Fibroblast of pulmonary artery (primary cell): ENCODE measurements around the gene BAHCC1.

Source experiments
- DNase-seq: peaks from one replicate; pipeline ENCODE4 v3.0.0-alpha.2; 2010; ENCODE audit warnings: low read depth
- H3K4me3 ChIP-seq: replicated peaks from 2 replicates; pipeline ENCODE4 v1.5.1; 2011; ENCODE audit warnings: low read depth, mild to moderate bottlenecking, control low read depth, low read length, moderate library complexity
- CTCF ChIP-seq: IDR thresholded peaks from 2 replicates; pipeline ENCODE4 v1.5.1; 2011; ENCODE audit warnings: mild to moderate bottlenecking, control low read depth, low read length, inconsistent platforms; ENCODE audit errors: missing control alignments

The BAHCC1 gene

DNA sequence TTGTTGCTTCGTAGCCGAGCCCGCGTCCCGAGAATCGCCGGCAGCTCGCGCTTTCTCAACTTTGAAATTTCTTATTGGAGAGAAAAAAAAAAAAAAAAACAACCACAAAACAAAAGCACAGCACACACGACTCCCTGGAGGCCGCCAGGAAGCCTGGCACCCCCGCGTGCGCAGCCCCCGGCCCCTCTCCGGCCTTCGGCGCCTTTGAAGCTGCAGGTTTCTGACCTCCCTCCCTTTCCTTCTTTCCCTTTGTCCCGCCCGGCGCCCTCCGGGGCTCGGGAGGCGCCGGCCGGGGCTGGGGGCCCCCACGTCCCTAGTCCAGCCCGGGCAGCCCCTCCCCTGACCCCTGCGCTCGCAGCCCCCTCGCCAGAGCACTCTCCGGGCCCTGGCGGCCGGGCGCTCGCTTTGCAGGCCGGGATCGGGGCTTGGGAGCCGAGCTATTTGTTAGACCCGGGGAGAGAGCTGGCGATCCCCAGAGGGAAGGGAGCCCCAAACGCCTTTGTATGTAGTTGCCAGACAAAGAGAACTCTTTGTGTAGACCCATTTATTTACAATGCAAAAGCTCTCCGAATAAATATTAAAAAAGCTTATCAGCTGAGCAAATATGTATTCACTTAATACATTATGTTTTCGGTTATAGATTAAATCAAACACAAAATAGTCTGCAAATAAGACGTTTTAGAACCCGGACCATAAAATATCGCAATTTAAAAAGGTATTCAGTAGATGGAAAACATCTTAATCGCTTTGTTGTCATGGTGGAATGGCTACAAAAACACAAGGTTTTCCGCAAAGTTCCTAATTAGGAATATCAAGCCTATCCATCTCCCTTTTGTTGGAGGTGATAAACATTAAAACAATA is 2.3 kb downstream of the BAHCC1 start:
- peak overlapping the region; percentile 71 for H3K4me3 ChIP-seq
- no peak for TF ChIP-seq CTCF
- DNase-seq = peak; percentile 70

DNA sequence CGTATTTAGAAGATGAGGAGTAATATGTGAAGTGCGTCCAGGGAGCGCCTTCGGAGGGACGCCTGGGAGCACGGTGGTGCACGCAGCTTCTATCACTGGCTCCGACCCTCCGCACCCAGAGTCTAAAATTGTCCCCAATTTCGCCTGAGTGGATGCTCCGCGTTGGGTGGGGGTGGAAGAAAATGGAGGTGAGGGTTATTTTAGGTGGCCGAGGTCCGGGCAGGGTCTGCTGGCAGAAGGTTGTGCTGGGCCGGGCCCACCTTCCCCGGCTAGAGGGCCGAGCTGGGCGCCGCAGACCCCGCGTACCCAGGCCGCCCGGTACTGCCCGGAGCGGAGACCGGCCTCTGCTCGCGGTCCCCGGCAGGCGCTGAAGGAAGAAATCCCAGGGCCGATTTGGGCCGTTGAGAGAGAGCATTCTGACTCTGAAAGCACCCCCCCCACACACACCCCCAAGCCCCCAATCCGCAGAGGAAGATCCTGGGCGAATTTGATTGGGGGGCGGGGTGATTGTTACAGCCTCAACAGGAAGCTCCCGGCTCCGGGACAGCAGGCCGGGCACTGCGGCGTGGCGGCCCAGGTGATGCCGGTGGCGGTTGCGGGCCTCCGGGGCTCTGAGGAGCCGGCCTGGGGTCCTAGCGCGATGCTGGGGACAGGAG is 3.0 kb downstream of the BAHCC1 start:
- peak overlapping the region; percentile 71 for H3K4me3 ChIP-seq
- TF ChIP-seq CTCF = no peak
- DNase-seq = peak; percentile 52

DNA sequence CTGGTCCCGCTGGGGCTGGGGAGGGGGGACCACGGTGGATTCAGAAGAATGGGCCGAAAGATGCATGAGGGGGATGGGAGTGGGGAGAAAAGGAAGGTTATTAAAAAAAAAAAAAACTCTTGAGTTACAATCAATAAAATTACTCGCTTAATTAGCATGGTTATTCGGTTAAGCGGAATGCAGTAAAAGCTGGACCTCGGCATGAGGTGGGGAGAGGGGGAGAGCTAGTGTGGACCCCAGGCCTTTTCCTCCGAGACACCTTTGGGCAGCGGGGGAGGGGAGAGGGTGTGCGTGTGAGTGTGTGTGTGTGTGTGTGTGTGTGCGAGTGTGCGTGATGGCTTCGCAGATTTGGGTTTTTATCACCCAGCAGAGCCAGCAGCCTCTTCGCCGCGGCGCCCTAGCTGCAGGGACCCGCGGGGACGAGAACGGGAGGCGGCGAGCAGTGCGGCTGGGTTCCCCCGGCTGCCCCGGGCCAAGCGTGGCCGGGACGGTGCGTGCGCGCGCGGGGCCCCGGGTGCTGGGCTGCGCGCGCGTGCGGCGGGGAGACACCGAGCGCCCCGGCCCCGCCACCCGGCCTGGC is 3.7 kb downstream of the BAHCC1 start:
- H3K4me3 ChIP-seq = peak overlapping the region; percentile 71
- DNase-seq = no peak

DNA sequence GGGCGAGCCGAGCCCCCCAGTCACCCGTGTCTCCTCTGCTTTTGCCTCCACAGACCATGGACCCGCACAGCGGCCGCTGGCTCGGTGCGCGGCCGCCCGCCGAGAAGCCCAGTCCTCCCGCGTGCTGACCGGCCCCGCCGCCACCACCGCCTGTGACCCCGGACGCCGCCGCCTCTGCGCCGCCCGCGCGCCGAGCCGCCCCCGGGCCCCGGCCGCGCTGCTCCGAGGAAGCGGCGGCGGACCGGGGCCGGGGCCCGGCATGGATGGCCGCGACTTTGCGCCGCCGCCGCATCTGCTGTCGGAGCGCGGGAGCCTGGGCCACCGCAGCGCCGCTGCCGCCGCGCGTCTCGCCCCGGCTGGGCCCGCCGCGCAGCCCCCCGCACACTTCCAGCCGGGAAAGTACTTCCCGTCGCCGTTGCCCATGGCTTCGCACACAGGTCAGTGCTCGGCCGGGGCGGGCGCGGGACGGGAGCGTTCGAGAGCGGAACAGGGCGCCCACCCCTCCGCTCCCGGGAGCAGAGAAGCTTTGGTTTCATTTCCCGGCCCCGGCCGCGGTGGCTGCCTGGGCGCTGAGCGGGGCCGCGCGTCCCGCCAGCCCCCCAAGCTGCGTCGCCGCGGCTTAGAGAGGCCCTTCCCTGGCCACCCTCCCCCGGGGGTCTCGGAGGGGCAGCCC is 4.4 kb downstream of the BAHCC1 start:
- peak overlapping the region; percentile 60 for H3K4me3 ChIP-seq
- no peak for TF ChIP-seq CTCF
- DNase-seq = no peak

More for the DNA sequence above, 3.7 kb downstream of the BAHCC1 start:
- no peak for TF ChIP-seq CTCF

- DNase-seq = peak; percentile 75
- TF ChIP-seq CTCF = no peak
- peak overlapping the region; percentile 60 for H3K4me3 ChIP-seq
These were observed 5.1 kb downstream of the BAHCC1 start for GRCh38 chr17:81400154-81400977.
